IMR-90 (cell line): ENCODE data around the gene IL22RA2.

ENCODE experiments used
- CEBPB ChIP-seq: IDR thresholded peaks from 2 replicates; pipeline ENCODE4 v1.6.1; 2012; ENCODE audit warnings: low read depth, low read length, improper control_type of control experiment
- CHD1 ChIP-seq: IDR thresholded peaks from 2 replicates; pipeline ENCODE4 v1.6.1; 2012; ENCODE audit warnings: low read depth, low read length, improper control_type of control experiment
- FOS ChIP-seq: fragments of 150-350 bp; IDR thresholded peaks from 2 replicates; pipeline ENCODE4 v1.6.1; 2016; ENCODE audit warnings: low read depth, low read length
- POLR2A ChIP-seq: IDR thresholded peaks from 2 replicates; pipeline ENCODE4 v1.6.1; 2012; ENCODE audit warnings: mild to moderate bottlenecking, low read depth, low read length
- RAD21 ChIP-seq: IDR thresholded peaks from 2 replicates; pipeline ENCODE4 v1.6.1; 2012; ENCODE audit warnings: low read length, improper control_type of control experiment
- RFX5 ChIP-seq: IDR thresholded peaks from 2 replicates; pipeline ENCODE4 v1.8.0; 2012; ENCODE audit warnings: low read depth, mild to moderate bottlenecking, low read length, moderate library complexity
- TF ChIP-seq, protein P1 (sequence below): conservative IDR thresholded peaks from 2 replicates; pipeline ENCODE4 v1.5.1; 2012; ENCODE audit warnings: mild to moderate bottlenecking, low read depth, low read length, improper control_type of control experiment
- TF ChIP-seq, protein P2 (sequence below): fragments of 150-350 bp; IDR thresholded peaks from 2 replicates; pipeline ENCODE4 v1.6.1; 2017; ENCODE audit warnings: mild to moderate bottlenecking, antibody characterized with exemption, low read length, low read depth

DNA sequence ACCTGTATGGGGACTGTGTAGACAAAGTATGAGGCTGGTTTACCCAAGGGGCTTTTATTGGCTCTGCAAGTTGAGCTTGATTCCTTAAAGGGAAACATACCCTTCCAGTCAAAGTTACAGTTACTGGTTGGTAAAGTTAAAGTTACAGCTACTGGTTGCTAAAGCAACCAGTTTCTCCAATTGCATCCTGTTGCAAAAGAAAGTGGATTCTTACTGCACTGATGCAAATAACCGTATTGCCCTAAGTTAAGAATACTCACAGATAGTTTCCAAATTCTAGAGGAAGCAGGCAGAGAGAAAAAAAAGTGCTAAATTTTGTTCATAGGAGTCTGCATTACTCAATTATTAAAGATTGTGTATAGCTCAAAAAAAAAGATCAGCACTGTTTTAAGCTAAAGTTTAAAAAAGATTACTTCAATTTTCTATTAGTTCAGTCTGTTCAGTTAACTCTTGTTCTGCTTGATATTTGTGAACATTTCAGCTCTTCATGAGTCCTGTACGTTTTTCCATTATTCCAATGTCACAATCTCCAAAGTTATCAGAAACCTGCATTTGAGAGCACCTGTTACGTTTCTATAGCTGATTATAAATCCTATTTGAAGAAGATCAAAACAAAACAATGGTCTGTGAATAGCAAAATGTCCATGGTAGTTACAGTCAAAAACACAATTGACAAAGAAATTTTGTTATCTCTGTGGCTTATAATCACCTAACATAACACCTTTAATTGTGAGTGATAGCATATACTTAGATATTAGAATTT lies 8.6 kb upstream of the IL22RA2 start:
- TF ChIP-seq, protein P1, sequence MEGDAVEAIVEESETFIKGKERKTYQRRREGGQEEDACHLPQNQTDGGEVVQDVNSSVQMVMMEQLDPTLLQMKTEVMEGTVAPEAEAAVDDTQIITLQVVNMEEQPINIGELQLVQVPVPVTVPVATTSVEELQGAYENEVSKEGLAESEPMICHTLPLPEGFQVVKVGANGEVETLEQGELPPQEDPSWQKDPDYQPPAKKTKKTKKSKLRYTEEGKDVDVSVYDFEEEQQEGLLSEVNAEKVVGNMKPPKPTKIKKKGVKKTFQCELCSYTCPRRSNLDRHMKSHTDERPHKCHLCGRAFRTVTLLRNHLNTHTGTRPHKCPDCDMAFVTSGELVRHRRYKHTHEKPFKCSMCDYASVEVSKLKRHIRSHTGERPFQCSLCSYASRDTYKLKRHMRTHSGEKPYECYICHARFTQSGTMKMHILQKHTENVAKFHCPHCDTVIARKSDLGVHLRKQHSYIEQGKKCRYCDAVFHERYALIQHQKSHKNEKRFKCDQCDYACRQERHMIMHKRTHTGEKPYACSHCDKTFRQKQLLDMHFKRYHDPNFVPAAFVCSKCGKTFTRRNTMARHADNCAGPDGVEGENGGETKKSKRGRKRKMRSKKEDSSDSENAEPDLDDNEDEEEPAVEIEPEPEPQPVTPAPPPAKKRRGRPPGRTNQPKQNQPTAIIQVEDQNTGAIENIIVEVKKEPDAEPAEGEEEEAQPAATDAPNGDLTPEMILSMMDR: no peak
- TF ChIP-seq POLR2A: no peak
- TF ChIP-seq RFX5: no peak
- no peak for TF ChIP-seq CHD1
- TF ChIP-seq RAD21: no peak
- no peak for TF ChIP-seq FOS
- no peak for TF ChIP-seq CEBPB
- TF ChIP-seq, protein P2, sequence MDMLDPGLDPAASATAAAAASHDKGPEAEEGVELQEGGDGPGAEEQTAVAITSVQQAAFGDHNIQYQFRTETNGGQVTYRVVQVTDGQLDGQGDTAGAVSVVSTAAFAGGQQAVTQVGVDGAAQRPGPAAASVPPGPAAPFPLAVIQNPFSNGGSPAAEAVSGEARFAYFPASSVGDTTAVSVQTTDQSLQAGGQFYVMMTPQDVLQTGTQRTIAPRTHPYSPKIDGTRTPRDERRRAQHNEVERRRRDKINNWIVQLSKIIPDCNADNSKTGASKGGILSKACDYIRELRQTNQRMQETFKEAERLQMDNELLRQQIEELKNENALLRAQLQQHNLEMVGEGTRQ: no peak
